ENCODE data around the gene GCM1. TPM values are rescaled to one million over a fixed set of nuclear protein-coding genes. Genes with fewer than 3 reads are reported as not detected.

The GCM1 gene
- total RNA-seq, 1 experiment from 2014 or later, result 0.07 TPM

GRCh38 chr6:53112871-53113270 is 35.8 kb downstream of the GCM1 start:
- Histone ChIP-seq H3K9me3 (ENCODE audit: control insufficient read depth in 1 of 2, insufficient read depth in 1 of 2, low read depth in 1 of 2, low read length in 2 of 2) (no peaks in the 10 kb centered on the region), H3K9ac (ENCODE audit: low read length) (no peak overlapping the region), H3K27ac (ENCODE audit: low read depth, low read length) (no peak overlapping the region), H2AFZ (ENCODE audit: low read depth, low read length, poor library complexity, severe bottlenecking) (no peak overlapping the region), H3K9me2 (ENCODE audit: insufficient read depth) (no peaks in the 10 kb centered on the region), H3K27me3 (ENCODE audit: insufficient read depth, low read length) (no peaks in the 10 kb centered on the region), H3K4me2 (ENCODE audit: low read length) (peak overlapping the region; percentile 25; the same call in 1 of the 2 replicates), H3K36me3 (ENCODE audit: control insufficient read depth in 1 of 2, insufficient read depth in 2 of 2, low read length in 2 of 2) (no peaks in the 10 kb centered on the region), H3K79me2 (ENCODE audit: insufficient read depth, low read length) (no peaks in the 10 kb centered on the region), H3K4me1 (ENCODE audit: control insufficient read depth in 1 of 2, insufficient read depth in 2 of 2, low read length in 2 of 2) (peaks cover 4 to 10% of the 10 kb centered on the region in 2 experiments; a peak in 3 of 4 replicates), H4K20me1 (ENCODE audit: insufficient read depth) (no peaks in the 10 kb centered on the region), H3K4me3 (replicated peaks in 1 of 2; ENCODE audit: low read depth in 1 of 2, low read length in 2 of 2) (no peak overlapping the region)
- ATAC-seq, result no peak
- ChIA-PET CTCF (interaction anchor here (1.0 kb wide), 1 partner anchor 9 kb away, joined by 3 read pairs; no protein-coding TSS in a partner anchor), POLR2A (no interaction called here), RAD21 (ENCODE audit: low non-redundant PET in 1 of 2, low total read pairs in 2 of 2, uncharacterized antibody in 2 of 2, unreplicated experiment in 2 of 2) (no interaction called here)
- BruUV-seq (replicated peaks), result no TSS peak
- TF ChIP-seq ZNF274 (IDR thresholded peaks at IDR 0.05; ENCODE audit: low read depth, low read length) (no peak), POLR2A (IDR thresholded peaks at IDR 0.05; ENCODE audit: borderline replicate concordance, extremely low read depth, insufficient read depth, insufficient read length) (no peak), TCF7L2 (IDR thresholded peaks at IDR 0.05; ENCODE audit: borderline replicate concordance, extremely low read depth, insufficient read depth, insufficient read length) (no peak), ZBTB33 (IDR thresholded peaks at IDR 0.05; ENCODE audit: extremely low read depth, insufficient replicate concordance, low read length) (no peak), FOSL1 (IDR thresholded peaks at IDR 0.05; ENCODE audit: low read depth) (no peak), CEBPB (IDR thresholded peaks at IDR 0.05; ENCODE audit: low read depth) (no peak), ATF3 (IDR thresholded peaks at IDR 0.05) (no peak), ELF1 (IDR thresholded peaks at IDR 0.05; ENCODE audit: borderline replicate concordance, low read depth) (no peak), SP1 (IDR thresholded peaks at IDR 0.05; ENCODE audit: low read depth) (no peak)
- intact Hi-C loops (cut with micrococcal nuclease), result loop anchor here (10.0 kb wide), 1 partner anchor 592 kb away; no protein-coding TSS in a partner anchor
- no peak for DNase-seq (ENCODE audit: low read depth, low spot score)

Measured in HCT116 (cell line).